Endothelial cell of umbilical vein (primary cell): ENCODE results near the gene TSSC4.

Source experiments
- FOS ChIP-seq: IDR thresholded peaks from 2 replicates; pipeline ENCODE4 v1.6.1; 2011; ENCODE audit warnings: mild to moderate bottlenecking, low read length, moderate library complexity, borderline replicate concordance; ENCODE audit not compliant: insufficient read depth
- POLR2A ChIP-seq: IDR thresholded peaks from 2 replicates; pipeline ENCODE4 v1.6.1; 2012; ENCODE audit warnings: low read depth, mild to moderate bottlenecking, control low read depth, low read length
- POLR2AphosphoS5 ChIP-seq: IDR thresholded peaks from 2 replicates; pipeline ENCODE4 v1.6.1; 2012; ENCODE audit warnings: low read depth, mild to moderate bottlenecking, control low read depth, low read length, moderate library complexity; ENCODE audit not compliant: insufficient read depth
- TF ChIP-seq, protein P1 (sequence below), 2 donors: IDR thresholded peaks; 1 replicate in 1 of 2; 2 replicates in 1 of 2; pipeline ENCODE4 v1.5.1; 2011; ENCODE audit warnings: low read length in 2 of 2, mild to moderate bottlenecking in 2 of 2, moderate library complexity in 2 of 2, control low read depth in 1 of 2, inconsistent platforms in 1 of 2, low read depth in 1 of 2; ENCODE audit not compliant: insufficient read depth in 1 of 2; ENCODE audit errors: extremely low read depth in 1 of 2
- TF ChIP-seq, protein P2 (sequence below): IDR thresholded peaks from 2 replicates; pipeline ENCODE4 v1.6.1; 2011; ENCODE audit not compliant: insufficient read depth, insufficient read length

GRCh38 chr11:2404735-2405196 lies 4.2 kb downstream of the TSSC4 start:
- TF ChIP-seq POLR2A (no peak), FOS (no peak), POLR2AphosphoS5 (no peak)
- TF ChIP-seq, protein P1, sequence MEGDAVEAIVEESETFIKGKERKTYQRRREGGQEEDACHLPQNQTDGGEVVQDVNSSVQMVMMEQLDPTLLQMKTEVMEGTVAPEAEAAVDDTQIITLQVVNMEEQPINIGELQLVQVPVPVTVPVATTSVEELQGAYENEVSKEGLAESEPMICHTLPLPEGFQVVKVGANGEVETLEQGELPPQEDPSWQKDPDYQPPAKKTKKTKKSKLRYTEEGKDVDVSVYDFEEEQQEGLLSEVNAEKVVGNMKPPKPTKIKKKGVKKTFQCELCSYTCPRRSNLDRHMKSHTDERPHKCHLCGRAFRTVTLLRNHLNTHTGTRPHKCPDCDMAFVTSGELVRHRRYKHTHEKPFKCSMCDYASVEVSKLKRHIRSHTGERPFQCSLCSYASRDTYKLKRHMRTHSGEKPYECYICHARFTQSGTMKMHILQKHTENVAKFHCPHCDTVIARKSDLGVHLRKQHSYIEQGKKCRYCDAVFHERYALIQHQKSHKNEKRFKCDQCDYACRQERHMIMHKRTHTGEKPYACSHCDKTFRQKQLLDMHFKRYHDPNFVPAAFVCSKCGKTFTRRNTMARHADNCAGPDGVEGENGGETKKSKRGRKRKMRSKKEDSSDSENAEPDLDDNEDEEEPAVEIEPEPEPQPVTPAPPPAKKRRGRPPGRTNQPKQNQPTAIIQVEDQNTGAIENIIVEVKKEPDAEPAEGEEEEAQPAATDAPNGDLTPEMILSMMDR (IDR thresholded peaks at IDR 0.05; ENCODE audit: extremely low read depth in 1 of 2, insufficient read depth in 1 of 2, low read depth in 1 of 2, low read length in 2 of 2): no peak
- TF ChIP-seq, protein P2, sequence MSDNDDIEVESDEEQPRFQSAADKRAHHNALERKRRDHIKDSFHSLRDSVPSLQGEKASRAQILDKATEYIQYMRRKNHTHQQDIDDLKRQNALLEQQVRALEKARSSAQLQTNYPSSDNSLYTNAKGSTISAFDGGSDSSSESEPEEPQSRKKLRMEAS: no peak
